GM12878 (cell line): ENCODE results near the gene STK39. TPM values are rescaled to one million over a fixed set of nuclear protein-coding genes. Genes with fewer than 3 reads are reported as not detected.

Source experiments
- ATAC-seq: fragments of 200-7000 bp; cut with Tn5 transposase; 3 replicates; pipeline ENCODE4 v1.9.1; 2020; ENCODE audit warnings: mild to moderate bottlenecking, moderate library complexity
- BruUV-seq: library from RNA; stranded (reverse); fragments of 400-500 nt; replicated peaks from 2 replicates; lab custom pipeline; 2021; lab: Mats Ljungman, UMichigan
- CTCF ChIA-PET: fragments of 300-600 bp; sonication (Branson Sonifier 250); formaldehyde crosslinking; extraction: SDS; loops from one replicate; lab custom pipeline; 2021; ENCODE audit warnings: inconsistent platforms; lab: Yijun Ruan, JAX
- POLR2A ChIA-PET: fragments of 350-600 bp; formaldehyde crosslinking; extraction: SDS; loops from one replicate; lab custom pipeline; 2021; ENCODE audit warnings: inconsistent platforms; lab: Charles Lee
- RAD21 ChIA-PET: fragments of 300-600 bp; sonication (Branson Sonifier 250); formaldehyde crosslinking; loops from one replicate; lab custom pipeline; 2023; ENCODE audit warnings: antibody characterized with exemption; ENCODE audit not compliant: unreplicated experiment; lab: Charles Lee
- SMC1A ChIA-PET: fragments of 300-600 bp; sonication (Branson Sonifier 250); formaldehyde crosslinking; loops from one replicate; lab custom pipeline; 2023; ENCODE audit not compliant: unreplicated experiment, uncharacterized antibody; lab: Charles Lee
- DNase-seq: peaks from one replicate; pipeline ENCODE4 v3.0.0-alpha.2; 2011; ENCODE audit warnings: low read depth, low spot score
- FAIRE-seq: peaks from 3 replicates; lab custom pipeline; 2011; peaks lifted over from hg19 to GRCh38; lab: Jason Lieb, UNC
- H2AFZ ChIP-seq: 2 replicates; pipeline ENCODE4 v1.6.0; 2011; ENCODE audit warnings: low read depth, low read length, control low read depth; ENCODE audit not compliant: control insufficient read depth
- H3K27ac ChIP-seq: 2 replicates; pipeline ENCODE4 v1.5.1; 2011; ENCODE audit warnings: control low read depth; ENCODE audit not compliant: control insufficient read depth, insufficient read depth
- H3K27me3 ChIP-seq, 2 experiments: replicated peaks in 1 of 2; 2 replicates each; pipeline versions ENCODE4 v1.6.0 to v1.6.1; 2011; ENCODE audit warnings: low read length in 1 of 2; ENCODE audit not compliant: control insufficient read depth in 2 of 2, insufficient read depth in 2 of 2
- H3K36me3 ChIP-seq, 2 experiments: 2 replicates each; pipeline ENCODE4 v1.5.1; 2011; ENCODE audit warnings: low read length in 1 of 2; ENCODE audit not compliant: control insufficient read depth in 2 of 2, insufficient read depth in 2 of 2
- H3K4me1 ChIP-seq: 2 replicates; pipeline ENCODE4 v1.6.1; 2011; ENCODE audit warnings: mild to moderate bottlenecking, low read length, moderate library complexity, mixed read lengths; ENCODE audit not compliant: control insufficient read depth, insufficient read depth
- H3K4me2 ChIP-seq: 2 replicates; pipeline ENCODE4 v1.6.0; 2011; ENCODE audit warnings: control low read depth; ENCODE audit not compliant: control insufficient read depth, insufficient read depth
- H3K4me3 ChIP-seq: fragments of 200-600 bp; sonication (generic); 2 replicates; pipeline ENCODE4 v1.5.1; 2016
- H3K79me2 ChIP-seq: 2 replicates; pipeline ENCODE4 v1.6.0; 2011; ENCODE audit warnings: low read length; ENCODE audit not compliant: control insufficient read depth, insufficient read depth
- H3K9ac ChIP-seq: 2 replicates; pipeline ENCODE4 v1.8.0; 2011; ENCODE audit warnings: low read length, control low read depth, mixed read lengths; ENCODE audit not compliant: control insufficient read depth, insufficient read depth
- H3K9me3 ChIP-seq: replicated peaks from 3 replicates; pipeline ENCODE4 v1.5.1; 2011; ENCODE audit warnings: mild to moderate bottlenecking, low read length; ENCODE audit not compliant: control insufficient read depth, insufficient read depth
- H4K20me1 ChIP-seq: 2 replicates; pipeline ENCODE4 v1.6.0; 2011; ENCODE audit not compliant: control insufficient read depth, insufficient read depth
- ATF7 ChIP-seq: fragments of 450-650 bp; IDR thresholded peaks from 2 replicates; pipeline ENCODE4 v1.6.1; 2016; ENCODE audit warnings: low read depth, mild to moderate bottlenecking
- BACH1 ChIP-seq: fragments of 450-650 bp; IDR thresholded peaks from 2 replicates; pipeline ENCODE4 v1.6.1; 2017; ENCODE audit warnings: mild to moderate bottlenecking, borderline replicate concordance
- BMI1 ChIP-seq: fragments of 450-650 bp; IDR thresholded peaks from 2 replicates; pipeline ENCODE4 v1.6.1; 2016; ENCODE audit warnings: mild to moderate bottlenecking, moderate library complexity, borderline replicate concordance
- DPF2 ChIP-seq: fragments of 450-650 bp; IDR thresholded peaks from 2 replicates; pipeline ENCODE4 v1.6.1; 2017; ENCODE audit warnings: mild to moderate bottlenecking
- GABPA ChIP-seq: IDR thresholded peaks from 2 replicates; pipeline ENCODE4 v1.6.1; 2014; ENCODE audit warnings: antibody characterized with exemption, low read depth, mild to moderate bottlenecking, inconsistent platforms
- IKZF2 ChIP-seq, 2 experiments: fragments of 450-650 bp; IDR thresholded peaks; 2 replicates each; pipeline ENCODE4 v1.6.1; 2017; ENCODE audit warnings: mild to moderate bottlenecking in 2 of 2, moderate library complexity in 2 of 2
- KLF5 ChIP-seq: fragments of 450-650 bp; IDR thresholded peaks from 2 replicates; pipeline ENCODE4 v1.6.1; 2014; ENCODE audit warnings: mild to moderate bottlenecking; ENCODE audit not compliant: partially characterized antibody
- MEF2A ChIP-seq: IDR thresholded peaks from 2 replicates; pipeline ENCODE4 v1.6.1; 2011; ENCODE audit warnings: low read depth, mild to moderate bottlenecking, low read length, moderate library complexity; ENCODE audit not compliant: insufficient read depth
- NFXL1 ChIP-seq: fragments of 450-650 bp; IDR thresholded peaks from 2 replicates; pipeline ENCODE4 v1.6.1; 2017; ENCODE audit warnings: antibody characterized with exemption, mild to moderate bottlenecking, borderline replicate concordance
- NFYB ChIP-seq: IDR thresholded peaks from 2 replicates; pipeline ENCODE4 v1.6.1; 2011; ENCODE audit warnings: low read depth, mild to moderate bottlenecking, low read length, improper control_type of control experiment, moderate library complexity; ENCODE audit not compliant: insufficient read depth
- POLR2A ChIP-seq: IDR thresholded peaks from 2 replicates; pipeline ENCODE4 v1.6.1; 2011; ENCODE audit warnings: low read depth, mild to moderate bottlenecking, low read length
- SIN3A ChIP-seq: IDR thresholded peaks from 2 replicates; pipeline ENCODE4 v1.6.1; 2012; ENCODE audit warnings: low read depth, low read length, improper control_type of control experiment
- SKIL ChIP-seq: fragments of 450-650 bp; IDR thresholded peaks from 2 replicates; pipeline ENCODE4 v1.6.1; 2017; ENCODE audit warnings: mild to moderate bottlenecking, low read depth, inconsistent platforms; ENCODE audit not compliant: poor library complexity, severe bottlenecking
- SUZ12 ChIP-seq: fragments of 200-600 bp; sonication (generic); IDR thresholded peaks from one replicate; pipeline ENCODE4 v1.6.1; 2018; ENCODE audit warnings: antibody characterized with exemption, mild to moderate bottlenecking; ENCODE audit not compliant: unreplicated experiment
- TCF3 ChIP-seq: IDR thresholded peaks from 2 replicates; pipeline ENCODE4 v1.6.1; 2012; ENCODE audit warnings: low read depth, mild to moderate bottlenecking, low read length, borderline replicate concordance; ENCODE audit not compliant: insufficient read depth
- WGBS: methylation state at CpG from one replicate; pipeline ENCODE4 v1.1.6; 2016; ENCODE audit warnings: low lambda C conversion rate; ENCODE audit not compliant: insufficient replicate concordance, insufficient coverage; ENCODE audit errors: missing lambda C conversion rate; 5-methylcytosine and 5-hydroxymethylcytosine counted together
- in situ Hi-C: fragments of 300-500 bp; cut with MboI; formaldehyde crosslinking; loops from 9 replicates; pipeline ENCODE4 v1.14.3; 2018; ENCODE audit warnings: mixed read lengths
- intact Hi-C: fragments of 100-400 bp; cut with micrococcal nuclease; formaldehyde crosslinking; loops from one replicate; pipeline ENCODE4 v1.14.2; 2022; ENCODE audit not compliant: unreplicated experiment
- polyA plus RNA-seq, 11 experiments: library from polyadenylated mRNA; depleted of rRNA in 4 of 11; unstranded in 6 of 11; stranded (reverse) in 5 of 11; fragments of >200 nt; fragmentation: Nextera tagmentation in 4 of 11; fragmentation: Illumina TruSeq in 1 of 11; extraction: Ambion mirVana in 4 of 11; extraction: Trizol in 1 of 11; gene quantifications; 1 replicate in 1 of 11; 2 replicates in 10 of 11; pipeline versions ENCODE4 v1.2.1 to v1.2.3, GENCODE V29; 2011 to 2016; ENCODE audit warnings: inconsistent platforms in 2 of 11, missing spikeins in 2 of 11, low read depth in 1 of 11
- total RNA-seq, 4 experiments: library from RNA; depleted of rRNA in 3 of 4; stranded (reverse); fragments of >200 nt in 3 of 4; fragmentation: Illumina TruSeq in 1 of 4; extraction: Trizol in 1 of 4; gene quantifications; 2 replicates each; pipeline versions ENCODE4 v1.2.1 to v1.2.3, GENCODE V29; 2013 to 2021

Gene STK39
- total and polyA plus RNA-seq, 10 of the 15 experiments (the other 5 are each of a cell fraction or from before 2014, with no cell fraction given), result 0.03 to 0.21 (median 0.07) TPM; not detected in 5

- ChIA-PET POLR2A (no interaction called here), CTCF (interaction anchor here (0.9 kb wide), 1 partner anchor 68 kb away, joined by 3 read pairs; no protein-coding TSS in a partner anchor), SMC1A (no interaction called here), RAD21 (no interaction called here)
- Histone ChIP-seq H3K4me2 (no peak overlapping the region), H3K9me3 (no peaks in the 10 kb centered on the region), H3K4me3 (no peak overlapping the region), H3K79me2 (no peaks in the 10 kb centered on the region), H3K36me3 (no peaks in the 10 kb centered on the region), H3K4me1 (no peaks in the 10 kb centered on the region), H2AFZ (no peak overlapping the region), H4K20me1 (no peaks in the 10 kb centered on the region; the same call in 1 of the 2 replicates), H3K9ac (no peak overlapping the region), H3K27ac (no peak overlapping the region), H3K27me3 (peaks cover 0 to 2% of the 10 kb centered on the region in 2 experiments; a peak in 3 of 4 replicates)
- ATAC-seq, result no peak
- no peak for DNase-seq
- TF ChIP-seq BMI1 (no peak), SKIL (no peak), BACH1 (no peak), SUZ12 (no peak), ATF7 (no peak), MEF2A (no peak), DPF2 (no peak), TCF3 (no peak), SIN3A (no peak), KLF5 (no peak), GABPA (no peak), NFYB (no peak), IKZF2 (IDR thresholded peaks at IDR 0.05) (no peak), POLR2A (no peak), NFXL1 (no peak)
- 7% methylated on average over 2 of the region's 2 CpGs for WGBS
- in situ Hi-C loops, result no loop called here
- intact Hi-C loops, result no loop called here
- BruUV-seq, result no TSS peak
- no peak for FAIRE-seq
Observed at GRCh38 chr2:168186452-168186851, 60.9 kb downstream of the STK39 start.
